Measurements from ENCODE around the gene COL21A1. TPM values are rescaled to one million over a fixed set of nuclear protein-coding genes. Genes with fewer than 3 reads are reported as not detected.

Gene COL21A1
- total and polyA plus RNA-seq, 4 donors, result 1.6 to 105 (median 6.3) TPM

GRCh38 chr6:56244089-56244488 is 3.3 kb downstream of the COL21A1 start:
- H3K4me3 ChIP-seq, result no peak overlapping the region
- H3K9ac ChIP-seq (ENCODE audit: insufficient read depth in 1 of 2, low read length in 2 of 2), result no peak overlapping the region
- H3K4me1 ChIP-seq (ENCODE audit: control insufficient read depth in 5 of 5, insufficient read depth in 5 of 5, low read length in 5 of 5), result peaks cover 0 to 35% (median 2%) of the 10 kb centered on the region in 5 donors
- no peaks in the 10 kb centered on the region for H3K27me3 ChIP-seq (ENCODE audit: control insufficient read depth in 3 of 3, insufficient read depth in 3 of 3, low read length in 2 of 3)
- H3K27ac ChIP-seq (ENCODE audit: low read depth in 1 of 2, low read length in 1 of 2), result no peak overlapping the region
- ATAC-seq (ENCODE audit: insufficient read depth, low FRiP score) (no peak), DNase-seq (no peak)
- TF ChIP-seq CTCF (IDR thresholded peaks at IDR 0.05; ENCODE audit: control extremely low read depth, extremely low read depth), result no peak
- H3K36me3 ChIP-seq (ENCODE audit: control insufficient read depth in 4 of 4, insufficient read depth in 4 of 4, low read length in 4 of 4), result no peaks in the 10 kb centered on the region
- no peaks in the 10 kb centered on the region for H3K9me3 ChIP-seq (ENCODE audit: control insufficient read depth in 4 of 4, insufficient read depth in 3 of 4, low read length in 3 of 4)

- peaks cover 0 to 35% (median 2%) of the 10 kb centered on the region in 5 donors for H3K4me1 ChIP-seq (ENCODE audit: control insufficient read depth in 5 of 5, insufficient read depth in 5 of 5, low read length in 5 of 5)
- no peaks in the 10 kb centered on the region for H3K36me3 ChIP-seq (ENCODE audit: control insufficient read depth in 4 of 4, insufficient read depth in 4 of 4, low read length in 4 of 4)
- no peak overlapping the region for H3K27ac ChIP-seq (ENCODE audit: low read depth in 1 of 2, low read length in 1 of 2)
- peak overlapping the region in 1 of 2 donors; percentile 35 for H3K9ac ChIP-seq (ENCODE audit: insufficient read depth in 1 of 2, low read length in 2 of 2)
- ATAC-seq (ENCODE audit: insufficient read depth, low FRiP score) (no peak), DNase-seq (peak in 1 of 3 donors; percentile 32)
- H3K9me3 ChIP-seq (ENCODE audit: control insufficient read depth in 4 of 4, insufficient read depth in 3 of 4, low read length in 3 of 4), result no peaks in the 10 kb centered on the region
- TF ChIP-seq CTCF (IDR thresholded peaks at IDR 0.05; ENCODE audit: control extremely low read depth, extremely low read depth), result no peak
- no peaks in the 10 kb centered on the region for H3K27me3 ChIP-seq (ENCODE audit: control insufficient read depth in 3 of 3, insufficient read depth in 3 of 3, low read length in 2 of 3)
- no peak overlapping the region for H3K4me3 ChIP-seq
- WGBS, 2 donors, result 73% methylated on average over 2 of the region's 2 CpGs
Measured at GRCh38 chr6:56243518-56244070, 3.8 kb downstream of the COL21A1 start.

- H3K4me3 ChIP-seq, result no peak overlapping the region
- no peak for TF ChIP-seq CTCF (IDR thresholded peaks at IDR 0.05; ENCODE audit: control extremely low read depth, extremely low read depth)
- no peaks in the 10 kb centered on the region for H3K27me3 ChIP-seq (ENCODE audit: control insufficient read depth in 3 of 3, insufficient read depth in 3 of 3, low read length in 2 of 3)
- peak overlapping the region in 1 of 2 donors; percentile 13 for H3K9ac ChIP-seq (ENCODE audit: insufficient read depth in 1 of 2, low read length in 2 of 2)
- peaks cover 0 to 35% (median 2%) of the 10 kb centered on the region in 5 donors for H3K4me1 ChIP-seq (ENCODE audit: control insufficient read depth in 5 of 5, insufficient read depth in 5 of 5, low read length in 5 of 5)
- DNase-seq (peak in 2 of 3 donors; percentile 70 to 78), ATAC-seq (ENCODE audit: insufficient read depth, low FRiP score) (no peak)
- H3K27ac ChIP-seq (ENCODE audit: low read depth in 1 of 2, low read length in 1 of 2), result no peak overlapping the region
- 14 to 29% methylated on average over 2 of the region's 2 CpGs for WGBS, 2 donors
- no peaks in the 10 kb centered on the region for H3K36me3 ChIP-seq (ENCODE audit: control insufficient read depth in 4 of 4, insufficient read depth in 4 of 4, low read length in 4 of 4)
- no peaks in the 10 kb centered on the region for H3K9me3 ChIP-seq (ENCODE audit: control insufficient read depth in 4 of 4, insufficient read depth in 3 of 4, low read length in 3 of 4)
Measured at GRCh38 chr6:56242346-56242745, 5.0 kb downstream of the COL21A1 start.

Measured in lung (tissue), 12 donors.